HG03460 (cell line): ENCODE data around the gene SOCS3.

ENCODE experiments used
- ATAC-seq: cut with Tn5 transposase; IDR thresholded peaks from one replicate; pipeline ENCODE4 v1.9.1; 2021; ENCODE audit not compliant: unreplicated experiment

The SOCS3 gene

GRCh38 chr17:78391051-78391431 lies 31.2 kb upstream of the SOCS3 start:
- no peak for ATAC-seq

DNA sequence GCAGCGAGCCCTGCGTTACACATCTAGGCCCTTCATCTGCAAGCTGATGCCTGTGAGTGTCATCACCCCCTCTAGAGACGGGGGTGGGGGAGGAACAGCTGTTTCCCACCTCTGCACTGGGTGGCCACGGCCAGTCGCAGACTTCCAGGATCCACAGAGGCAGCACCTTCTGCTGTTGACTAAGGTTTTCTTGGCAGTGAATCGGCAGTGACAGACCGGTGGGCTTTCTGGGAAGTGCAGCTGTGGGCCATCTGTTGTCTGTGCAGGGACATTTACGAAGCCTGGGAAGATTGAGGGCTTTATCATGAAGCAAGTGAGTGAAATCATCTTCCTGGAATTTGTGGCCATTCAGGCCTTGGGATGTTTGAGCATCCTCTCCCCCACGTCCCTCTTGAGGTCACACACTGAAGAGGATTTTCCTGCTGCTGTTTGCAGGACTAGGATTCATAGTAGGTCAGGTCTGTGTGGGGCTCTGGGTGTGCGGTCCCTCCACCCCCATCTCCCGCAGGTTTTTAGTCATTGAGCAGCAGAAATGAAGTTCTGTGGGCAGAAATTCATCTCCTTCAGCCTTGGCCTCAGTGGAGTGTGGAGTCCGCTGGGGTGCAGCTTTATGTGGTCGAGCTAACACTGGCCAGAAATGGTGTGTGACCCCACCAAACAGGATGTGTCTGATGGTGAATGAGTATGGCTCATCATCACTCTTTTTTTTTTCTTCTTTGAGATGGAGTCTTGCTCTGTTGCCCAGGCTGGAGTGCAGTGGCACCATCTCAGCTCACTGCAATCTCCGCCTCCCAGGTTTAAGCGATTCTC lies 30.6 kb upstream of the SOCS3 start:
- no peak for ATAC-seq

DNA sequence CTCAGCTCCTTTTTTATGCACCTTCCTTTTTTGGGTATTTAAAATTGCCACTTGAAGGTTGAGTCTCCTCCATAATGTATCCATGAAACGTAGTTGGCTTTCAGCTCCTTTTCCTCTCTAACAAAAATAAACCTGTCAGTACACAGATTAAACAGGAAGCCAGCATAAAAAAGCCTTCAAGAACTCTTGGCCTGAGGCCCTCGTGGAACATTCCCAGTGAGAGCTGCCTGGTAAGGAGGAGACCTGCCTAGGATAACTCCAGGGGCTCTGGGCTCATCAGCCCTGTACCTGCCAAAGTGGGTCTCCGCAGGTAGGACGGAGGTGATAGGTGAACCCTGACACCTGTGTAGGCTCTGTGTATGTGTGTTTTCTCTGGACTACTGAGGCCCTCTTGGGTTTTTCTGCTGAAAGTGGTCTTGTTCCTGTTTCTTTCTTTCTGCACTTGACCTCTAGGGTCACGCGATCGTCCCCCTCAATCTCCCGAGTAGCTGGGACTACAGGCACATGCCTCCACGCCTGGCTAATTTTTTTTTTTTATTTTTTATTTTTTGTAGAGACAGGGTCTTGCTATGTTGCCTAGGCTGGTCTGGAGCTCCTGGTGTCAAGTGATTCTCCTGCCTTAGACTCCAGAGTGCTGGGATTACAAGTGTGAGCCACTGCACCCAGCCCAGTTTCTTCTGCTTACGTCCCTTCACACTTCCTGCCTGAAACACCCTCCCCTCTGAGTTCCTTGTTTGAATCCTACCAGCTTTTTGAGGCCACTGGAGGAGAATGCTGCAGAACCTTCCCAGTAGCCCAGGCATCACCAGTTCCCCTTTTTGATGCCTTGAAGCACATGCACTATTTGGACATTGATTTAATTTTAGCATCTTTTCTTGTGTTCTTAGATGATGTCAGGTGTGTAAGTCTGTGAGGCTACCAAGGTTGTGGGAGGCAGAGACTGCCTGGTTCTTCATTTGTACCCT lies 28.4 kb upstream of the SOCS3 start:
- no peak for ATAC-seq

DNA sequence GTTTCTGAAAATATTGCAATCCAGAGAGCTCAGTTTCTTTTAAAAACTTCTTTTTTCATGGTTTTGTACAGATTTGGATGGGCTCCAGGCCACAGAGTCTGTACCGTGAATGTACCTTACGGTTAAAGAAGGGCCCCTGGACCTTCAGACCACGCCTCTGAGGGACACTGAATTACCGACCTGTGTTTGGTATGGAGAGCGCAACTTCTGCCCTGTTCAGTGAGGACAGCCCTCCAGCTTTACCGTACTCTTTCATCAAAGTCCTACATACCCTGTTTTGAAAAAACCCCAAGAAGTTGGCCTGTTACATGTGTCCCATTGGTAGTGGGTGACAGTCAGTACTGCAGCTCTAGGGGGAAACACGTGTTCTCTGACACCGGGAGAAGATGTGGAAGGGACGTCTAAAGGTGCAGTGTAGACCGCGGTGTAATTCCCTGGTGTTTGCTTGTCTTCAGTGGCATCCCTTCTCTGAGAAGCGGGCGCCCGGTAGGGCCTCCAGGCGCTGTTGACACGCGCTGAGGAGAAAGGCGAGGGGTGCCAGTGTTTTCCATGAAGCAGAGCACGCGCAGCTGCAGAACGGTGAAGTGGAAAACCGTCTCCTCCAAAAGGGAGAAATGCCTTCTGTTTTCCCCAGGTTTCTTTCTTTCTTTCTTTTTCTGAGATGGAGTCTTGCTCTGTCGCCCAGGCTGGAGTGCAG lies 24.8 kb upstream of the SOCS3 start:
- no peak for ATAC-seq

- no peak for ATAC-seq
Measured at GRCh38 chr17:78383725-78384471, 24.0 kb upstream of the SOCS3 start.

- no peak for ATAC-seq
Measured at GRCh38 chr17:78381601-78382232, 21.8 kb upstream of the SOCS3 start.

GRCh38 chr17:78380370-78380769 lies 20.5 kb upstream of the SOCS3 start:
- no peak for ATAC-seq

GRCh38 chr17:78379131-78379491 lies 19.2 kb upstream of the SOCS3 start:
- no peak for ATAC-seq

GRCh38 chr17:78378225-78379130 lies 18.6 kb upstream of the SOCS3 start, which contains the start of gene PGS1:
PGS1 (plus strand) TSS chr17:78378649; CDS start chr17:78378666, 17 bp downstream.
- ATAC-seq = peak; percentile 40

GRCh38 chr17:78377858-78378224 lies 18.0 kb upstream of the SOCS3 start:
- ATAC-seq = no peak

- no peak for ATAC-seq
Measured at GRCh38 chr17:78376161-78376560, 16.3 kb upstream of the SOCS3 start.

GRCh38 chr17:78375401-78376151 lies 15.7 kb upstream of the SOCS3 start:
- ATAC-seq = no peak

- ATAC-seq = no peak
Measured at GRCh38 chr17:78374631-78375274, 14.9 kb upstream of the SOCS3 start.

DNA sequence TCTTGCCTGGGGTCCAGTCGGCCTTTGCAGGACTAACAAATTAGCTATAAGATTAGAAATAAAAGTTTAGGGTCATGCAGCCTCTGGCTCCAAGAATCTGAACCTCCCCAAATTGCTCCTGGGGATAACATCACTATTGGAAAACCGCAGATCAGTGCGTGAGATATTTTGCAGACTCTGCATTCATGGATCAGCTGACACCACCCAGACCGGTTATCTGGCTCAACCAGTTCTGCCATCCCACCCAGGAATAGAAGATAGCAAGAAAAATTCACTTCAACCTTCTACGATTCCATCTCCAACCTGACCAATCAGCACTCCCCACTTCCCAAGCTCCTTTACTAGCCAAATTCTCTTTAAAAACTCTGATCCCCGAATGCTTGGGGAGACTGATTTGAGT lies 14.3 kb upstream of the SOCS3 start:
- ATAC-seq = no peak

- no peak for ATAC-seq
Measured at GRCh38 chr17:78372841-78373240, 13.0 kb upstream of the SOCS3 start.

DNA sequence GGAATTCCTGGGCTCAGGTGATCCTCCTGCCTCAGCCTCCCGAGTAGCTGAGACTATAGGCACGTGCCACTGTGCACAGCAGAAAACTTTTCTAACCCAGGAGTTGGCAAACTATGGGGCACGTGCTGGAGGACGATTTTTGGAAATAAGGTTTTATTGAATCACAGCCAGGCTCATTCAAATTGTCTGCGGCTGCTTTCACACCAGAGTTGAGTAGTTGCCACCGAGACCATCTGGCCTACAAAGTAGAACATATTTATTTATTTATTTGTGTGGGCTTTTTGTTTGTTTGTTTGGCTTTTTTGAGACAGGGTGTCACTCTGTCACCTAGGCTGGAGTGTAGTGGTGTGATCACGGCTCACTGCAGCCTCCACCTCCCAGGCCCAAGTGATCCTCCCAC lies 11.2 kb upstream of the SOCS3 start:
- ATAC-seq = no peak

DNA sequence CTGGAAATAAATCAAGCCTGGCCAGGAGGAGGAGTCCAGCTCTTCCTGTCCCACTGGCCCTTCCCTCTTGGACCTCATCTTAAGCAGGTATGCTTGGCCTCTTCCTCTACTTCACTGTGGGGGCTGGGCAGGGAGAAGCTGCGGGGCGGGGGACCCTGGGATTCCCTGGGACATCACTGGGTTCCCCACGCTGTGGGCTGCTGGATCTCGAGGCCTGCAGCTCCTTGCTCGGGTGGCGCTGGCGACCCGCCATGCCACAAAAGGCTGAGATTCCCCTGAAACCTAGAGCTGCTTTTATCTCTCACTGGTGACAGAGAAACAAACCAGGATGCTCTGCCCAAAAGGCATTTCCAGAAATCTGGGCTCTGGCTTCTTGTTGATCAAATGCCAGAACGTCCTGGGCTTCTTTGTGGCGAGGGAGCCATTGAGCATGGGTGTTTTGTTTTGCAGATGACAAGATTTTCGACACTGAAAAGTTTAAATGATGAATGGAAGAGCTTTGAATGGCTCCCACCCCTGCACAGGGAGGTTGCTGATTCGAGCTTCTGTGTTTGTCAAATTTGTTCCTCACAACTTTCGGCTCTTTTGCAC lies 10.0 kb upstream of the SOCS3 start:
- no peak for ATAC-seq
